BJ (cell line): Measurements from ENCODE around the gene KRT15. TPM values are rescaled to one million over a fixed set of nuclear protein-coding genes. Genes with fewer than 3 reads are reported as not detected.

Source experiments
- CTCF ChIA-PET: fragments of 350-600 bp; formaldehyde crosslinking; extraction: SDS; loops from one replicate; lab custom pipeline; 2021; ENCODE audit warnings: antibody characterized with exemption, inconsistent platforms; lab: Yijun Ruan, JAX
- POLR2A ChIA-PET: fragments of 300-600 bp; sonication (Branson Sonifier 250); formaldehyde crosslinking; extraction: SDS; loops from one replicate; lab custom pipeline; 2021; ENCODE audit warnings: antibody characterized with exemption; lab: Charles Lee
- DNase-seq: peaks from one replicate; pipeline ENCODE4 v3.0.0-alpha.2; 2011; ENCODE audit warnings: low read depth
- H3K27me3 ChIP-seq: 2 replicates; pipeline ENCODE4 v1.6.0; 2011; ENCODE audit warnings: low read length; ENCODE audit not compliant: control insufficient read depth, insufficient read depth
- H3K36me3 ChIP-seq: 2 replicates; pipeline ENCODE4 v1.5.1; 2011; ENCODE audit warnings: low read length; ENCODE audit not compliant: control insufficient read depth, insufficient read depth
- H3K4me3 ChIP-seq: 2 replicates; pipeline ENCODE4 v1.5.1; 2011; ENCODE audit warnings: low read depth, mild to moderate bottlenecking, control low read depth, low read length
- polyA plus RNA-seq: library from polyadenylated mRNA; depleted of rRNA; stranded (reverse); fragments of >200 nt; gene quantifications from 2 replicates; pipeline ENCODE4 v1.2.3, GENCODE V29; 2011
- TF ChIP-seq, protein P1 (sequence below): IDR thresholded peaks from 2 replicates; pipeline ENCODE4 v1.5.1; 2011; ENCODE audit warnings: low read depth, mild to moderate bottlenecking, control low read depth, inconsistent platforms, low read length, moderate library complexity; ENCODE audit not compliant: insufficient read depth

KRT15 gene
- polyA plus RNA-seq, 1 experiment = 2.7 TPM

DNA sequence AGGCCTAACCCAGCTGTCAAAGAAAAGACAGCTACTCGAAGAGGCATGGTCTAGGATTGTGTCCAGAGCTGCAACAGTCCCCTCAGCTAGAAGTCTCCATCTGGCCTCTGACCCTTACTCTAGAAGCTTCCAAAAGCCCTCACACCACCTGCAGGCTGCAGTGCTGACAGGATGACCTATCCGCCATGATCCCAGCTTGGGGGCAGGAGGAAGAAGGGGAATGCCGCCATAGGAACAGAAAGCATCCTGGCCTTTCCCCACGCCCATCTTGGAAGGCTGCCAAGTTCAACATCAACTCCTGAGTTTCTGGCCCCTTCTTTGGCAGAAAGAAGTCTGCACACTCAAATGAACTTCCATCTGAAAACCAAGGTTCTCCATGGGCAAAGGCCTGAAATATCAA is 25.9 kb downstream of the KRT15 start:
- H3K36me3 ChIP-seq = no peaks in the 10 kb centered on the region
- TF ChIP-seq, protein P1, sequence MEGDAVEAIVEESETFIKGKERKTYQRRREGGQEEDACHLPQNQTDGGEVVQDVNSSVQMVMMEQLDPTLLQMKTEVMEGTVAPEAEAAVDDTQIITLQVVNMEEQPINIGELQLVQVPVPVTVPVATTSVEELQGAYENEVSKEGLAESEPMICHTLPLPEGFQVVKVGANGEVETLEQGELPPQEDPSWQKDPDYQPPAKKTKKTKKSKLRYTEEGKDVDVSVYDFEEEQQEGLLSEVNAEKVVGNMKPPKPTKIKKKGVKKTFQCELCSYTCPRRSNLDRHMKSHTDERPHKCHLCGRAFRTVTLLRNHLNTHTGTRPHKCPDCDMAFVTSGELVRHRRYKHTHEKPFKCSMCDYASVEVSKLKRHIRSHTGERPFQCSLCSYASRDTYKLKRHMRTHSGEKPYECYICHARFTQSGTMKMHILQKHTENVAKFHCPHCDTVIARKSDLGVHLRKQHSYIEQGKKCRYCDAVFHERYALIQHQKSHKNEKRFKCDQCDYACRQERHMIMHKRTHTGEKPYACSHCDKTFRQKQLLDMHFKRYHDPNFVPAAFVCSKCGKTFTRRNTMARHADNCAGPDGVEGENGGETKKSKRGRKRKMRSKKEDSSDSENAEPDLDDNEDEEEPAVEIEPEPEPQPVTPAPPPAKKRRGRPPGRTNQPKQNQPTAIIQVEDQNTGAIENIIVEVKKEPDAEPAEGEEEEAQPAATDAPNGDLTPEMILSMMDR = no peak
- H3K4me3 ChIP-seq = no peak overlapping the region
- no peaks in the 10 kb centered on the region for H3K27me3 ChIP-seq
- ChIA-PET CTCF (interaction anchor here (0.6 to 1.6 kb wide), 6 partner anchors 26 to 584 kb away, joined by 3 to 7 read pairs (median 4); partner anchors contain the start of gene KRT32), POLR2A (no interaction called here)
- no peak for DNase-seq

DNA sequence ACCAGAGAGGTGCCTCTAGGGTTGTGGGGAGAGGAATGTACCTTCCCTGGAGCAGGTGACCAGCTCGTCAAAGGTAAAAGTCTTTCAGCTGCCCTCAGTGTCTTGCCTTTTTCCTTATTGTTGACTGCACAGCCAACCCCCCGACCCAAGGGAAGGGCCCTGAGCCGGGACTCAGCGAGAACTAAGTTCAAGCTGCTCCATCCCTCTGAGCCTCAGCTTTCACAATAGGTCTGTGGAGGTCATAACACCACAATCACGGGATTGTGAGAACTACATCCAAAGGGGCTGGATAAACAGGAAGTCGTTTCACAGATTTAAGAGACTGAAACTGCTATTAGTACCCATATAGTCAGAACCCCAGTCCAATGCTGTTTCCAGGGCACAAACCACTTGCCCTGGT is 26.3 kb downstream of the KRT15 start:
- no peak for DNase-seq
- H3K36me3 ChIP-seq = no peaks in the 10 kb centered on the region

DNA sequence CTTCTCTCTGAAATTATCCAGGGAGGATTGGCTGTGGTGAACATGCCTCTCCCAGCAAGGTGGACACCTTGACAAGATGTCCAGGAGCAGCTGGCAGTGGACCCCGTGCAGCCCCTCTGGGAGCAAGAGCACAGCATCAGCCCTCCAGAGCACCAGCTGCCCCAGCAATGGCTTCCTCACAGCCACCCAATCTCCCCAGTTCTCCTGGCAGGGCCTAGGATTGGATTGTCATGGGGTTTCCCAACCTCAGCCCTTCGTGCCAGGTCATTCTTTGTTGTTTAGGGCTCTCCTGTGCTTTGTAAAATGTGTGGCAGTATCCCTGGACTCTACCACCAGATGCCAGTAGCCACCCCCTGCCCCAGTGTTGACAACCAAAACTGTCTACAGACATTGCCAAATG is 27.2 kb downstream of the KRT15 start:
- no peaks in the 10 kb centered on the region for H3K36me3 ChIP-seq
- POLR2A ChIA-PET = no interaction called here
- no peak overlapping the region for H3K4me3 ChIP-seq
- DNase-seq = no peak
- no peaks in the 10 kb centered on the region for H3K27me3 ChIP-seq
- CTCF ChIA-PET = interaction anchor here (1.0 to 1.6 kb wide), 3 partner anchors 33 to 176 kb away, joined by 3 to 5 read pairs (median 4); no protein-coding TSS in a partner anchor
- TF ChIP-seq, protein P1 = no peak

More for the DNA sequence above, 26.3 kb downstream of the KRT15 start:
- CTCF ChIA-PET = interaction anchor here (0.6 to 1.6 kb wide), 6 partner anchors 25 to 583 kb away, joined by 3 to 7 read pairs (median 4); partner anchors contain the start of gene KRT32
- Histone ChIP-seq H3K27me3 (no peaks in the 10 kb centered on the region), H3K4me3 (no peak overlapping the region)
- POLR2A ChIA-PET = no interaction called here
- TF ChIP-seq, protein P1 = no peak

DNA sequence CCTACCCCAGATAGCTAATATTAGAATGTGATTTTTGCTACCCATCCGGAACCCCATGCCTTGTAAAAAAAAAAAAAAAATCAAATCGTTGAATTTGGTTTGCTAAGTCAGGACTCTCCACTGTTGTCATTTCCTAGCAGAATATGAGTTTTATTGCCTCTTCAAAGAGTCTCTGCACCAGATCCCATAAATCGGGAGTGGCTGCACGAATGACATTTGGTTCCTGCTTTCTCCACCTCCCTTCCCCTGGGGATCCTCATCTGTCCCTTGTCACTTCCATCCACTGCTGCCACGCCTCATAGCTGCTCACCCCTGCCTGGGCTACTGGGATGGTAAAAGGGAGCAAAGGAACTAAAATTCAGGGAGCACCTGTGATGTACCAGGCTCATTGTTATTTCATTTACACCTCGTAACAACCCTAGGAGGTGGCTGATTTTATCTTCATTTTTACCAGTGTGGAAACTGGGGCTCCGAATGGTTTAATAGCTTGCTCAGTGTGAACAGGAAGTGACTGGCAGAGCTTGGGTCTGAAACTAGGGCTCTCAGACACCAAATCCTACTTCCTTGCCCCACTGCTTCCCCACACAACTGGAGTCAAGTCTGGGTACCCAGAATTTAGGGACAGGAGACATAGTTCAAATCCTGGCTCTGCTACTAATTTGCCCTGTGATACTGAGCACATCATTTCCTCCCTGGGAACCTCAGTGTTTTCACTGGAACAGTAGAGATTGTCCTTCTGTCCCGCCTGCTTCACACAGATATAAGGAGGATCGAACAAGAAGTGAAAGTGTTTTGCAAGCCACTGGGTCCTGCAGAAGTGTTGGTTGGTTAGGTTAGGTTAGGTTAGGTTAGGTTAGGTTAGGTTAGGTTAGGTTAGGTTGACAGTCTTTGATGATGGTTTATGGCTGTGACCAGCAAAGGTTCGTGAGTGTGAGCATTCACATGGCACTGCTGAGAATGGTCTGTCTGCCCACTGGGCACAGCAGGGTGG is 28.4 kb downstream of the KRT15 start:
- POLR2A ChIA-PET = no interaction called here
- TF ChIP-seq, protein P1 = no peak
- no peak for DNase-seq
- Histone ChIP-seq H3K36me3 (no peaks in the 10 kb centered on the region), H3K27me3 (no peaks in the 10 kb centered on the region), H3K4me3 (no peak overlapping the region)
- CTCF ChIA-PET = interaction anchor here (1.0 to 1.6 kb wide), 6 partner anchors 10 to 173 kb away, joined by 3 to 6 read pairs (median 4); no protein-coding TSS in a partner anchor

DNA sequence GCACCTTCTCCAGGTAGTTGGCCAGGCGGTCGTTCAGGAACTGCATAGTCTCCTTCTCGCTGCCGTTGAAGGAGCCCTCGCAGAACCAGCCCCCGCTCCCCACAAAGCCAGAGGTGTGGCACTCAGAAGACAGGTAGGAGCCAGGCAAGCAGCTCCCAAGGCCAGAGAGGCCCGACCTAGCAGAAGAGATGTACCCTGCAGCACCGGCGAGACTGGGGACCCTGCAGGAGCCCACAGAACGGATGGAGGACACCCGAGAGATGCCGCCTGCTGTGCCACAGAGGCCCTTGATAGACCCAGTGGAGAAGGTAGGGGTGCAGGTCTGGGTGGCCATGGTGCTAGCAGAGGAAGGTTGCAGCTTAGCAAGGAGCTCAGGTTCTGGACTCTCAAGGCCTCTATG is 29.2 kb downstream of the KRT15 start, which contains the start of gene KRT36:
TSS of gene KRT36 (minus strand) at position 380 of the 400 bp plus-strand sequence. CDS start at position 334, 46 bp downstream.
- CTCF ChIA-PET = interaction anchor here (1.2 to 1.6 kb wide), 4 partner anchors 10 to 160 kb away, joined by 3 to 6 read pairs (median 4); no protein-coding TSS in a partner anchor
- H3K4me3 ChIP-seq = no peak within 1 kb of the TSS
- no peak for DNase-seq
- no peaks in the 10 kb centered on the region for H3K36me3 ChIP-seq
- POLR2A ChIA-PET = no interaction called here
- TF ChIP-seq, protein P1 = no peak
- no peaks in the 10 kb centered on the region for H3K27me3 ChIP-seq
